NT2/D1 (cell line): ENCODE results near the gene CEMP1.
"Not testable (repeated sequence)": the region's sequence is repeated elsewhere in the genome, so short reads cannot be mapped to it uniquely, and the experiment has no call there.

Experiments
- DNase-seq: peaks from one replicate; pipeline ENCODE4 v3.0.0-alpha.2; 2011; ENCODE audit warnings: low read depth, low spot score
- H3K27me3 ChIP-seq: 2 replicates; pipeline ENCODE4 v1.6.0; 2011; ENCODE audit warnings: mild to moderate bottlenecking; ENCODE audit not compliant: insufficient read length, insufficient read depth
- H3K36me3 ChIP-seq: 2 replicates; pipeline ENCODE4 v1.6.1; 2011; ENCODE audit warnings: mild to moderate bottlenecking, low read length, mixed read lengths; ENCODE audit not compliant: insufficient read depth, insufficient read length
- H3K4me1 ChIP-seq: 2 replicates; pipeline ENCODE4 v1.5.1; 2011; ENCODE audit not compliant: insufficient read depth, insufficient read length
- H3K4me3 ChIP-seq: 2 replicates; pipeline ENCODE4 v1.5.1; 2011; ENCODE audit warnings: low read depth; ENCODE audit not compliant: insufficient read length
- H3K9ac ChIP-seq: 2 replicates; pipeline ENCODE4 v1.6.0; 2011; ENCODE audit warnings: low read depth; ENCODE audit not compliant: insufficient read length
- H3K9me3 ChIP-seq: 2 replicates; pipeline ENCODE4 v1.5.1; 2011; ENCODE audit warnings: mild to moderate bottlenecking, low read length; ENCODE audit not compliant: insufficient read depth
- SUZ12 ChIP-seq: IDR thresholded peaks from 2 replicates; pipeline ENCODE4 v1.6.1; 2011; ENCODE audit not compliant: insufficient read length, insufficient read depth; ENCODE audit errors: extremely low read depth
- YY1 ChIP-seq: IDR thresholded peaks from 2 replicates; pipeline ENCODE4 v1.6.1; 2011; ENCODE audit not compliant: insufficient read length, insufficient read depth
- ZNF274 ChIP-seq: IDR thresholded peaks from 2 replicates; pipeline ENCODE4 v1.6.1; 2011; ENCODE audit warnings: mild to moderate bottlenecking, low read depth, low read length

The CEMP1 gene

GRCh38 chr16:2531371-2531695, at the start of gene CEMP1:
Gene CEMP1 (minus strand): TSS chr16:2531408. CDS start chr16:2531073, 335 bp downstream.
- H3K9ac ChIP-seq = peak within 1 kb of the TSS; percentile 85
- no peak for DNase-seq
- no peaks in the 10 kb centered on the region for H3K9me3 ChIP-seq
- peak within 1 kb of the TSS; percentile 63 for H3K4me3 ChIP-seq
- H3K27me3 ChIP-seq = no peaks in the 10 kb centered on the region
- peaks cover 21% of the 10 kb centered on the region for H3K4me1 ChIP-seq
- peaks cover 46% of the 10 kb centered on the region for H3K36me3 ChIP-seq
- TF ChIP-seq ZNF274 (no peak), YY1 (no peak), SUZ12 (no peak)

GRCh38 chr16:2580818-2581217, 49.6 kb upstream of the CEMP1 start:
- H3K9me3 ChIP-seq, H3K4me1 ChIP-seq, H3K9ac ChIP-seq, H3K27me3 ChIP-seq, H3K4me3 ChIP-seq, DNase-seq: not testable (repeated sequence)
- peaks cover 14% of the 10 kb centered on the region for H3K36me3 ChIP-seq

DNA sequence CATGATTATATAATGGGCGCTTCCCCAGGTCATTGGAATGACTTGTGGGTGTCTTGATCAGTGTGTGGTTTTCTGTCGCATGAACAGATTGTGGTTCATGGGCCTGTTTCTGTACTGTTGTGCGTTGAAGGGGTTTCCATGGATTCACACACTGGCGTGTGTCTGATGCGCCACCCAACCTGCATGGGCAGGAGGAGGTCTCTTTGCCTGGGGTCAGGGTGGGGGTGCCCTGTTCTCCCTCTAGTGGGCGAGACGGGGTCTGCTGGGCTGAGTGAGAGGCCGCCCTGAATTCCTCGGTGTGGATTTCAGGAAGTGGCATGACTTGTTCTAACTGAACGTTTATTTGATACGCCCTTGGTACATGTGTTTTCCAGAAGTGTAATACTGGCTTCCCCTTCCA, 48.9 kb upstream of the CEMP1 start:
- not testable (repeated sequence) for H3K9me3 ChIP-seq, H3K27me3 ChIP-seq, H3K4me1 ChIP-seq, H3K9ac ChIP-seq, DNase-seq, H3K4me3 ChIP-seq, H3K36me3 ChIP-seq

- H3K36me3 ChIP-seq, H3K9me3 ChIP-seq, H3K4me1 ChIP-seq, H3K4me3 ChIP-seq, H3K9ac ChIP-seq, DNase-seq, H3K27me3 ChIP-seq: not testable (repeated sequence)
Observed at GRCh38 chr16:2578905-2579304, 47.7 kb upstream of the CEMP1 start.

GRCh38 chr16:2577044-2577443, 45.8 kb upstream of the CEMP1 start:
- DNase-seq, H3K4me3 ChIP-seq, H3K36me3 ChIP-seq, H3K9ac ChIP-seq, H3K4me1 ChIP-seq, H3K9me3 ChIP-seq, H3K27me3 ChIP-seq: not testable (repeated sequence)

DNA sequence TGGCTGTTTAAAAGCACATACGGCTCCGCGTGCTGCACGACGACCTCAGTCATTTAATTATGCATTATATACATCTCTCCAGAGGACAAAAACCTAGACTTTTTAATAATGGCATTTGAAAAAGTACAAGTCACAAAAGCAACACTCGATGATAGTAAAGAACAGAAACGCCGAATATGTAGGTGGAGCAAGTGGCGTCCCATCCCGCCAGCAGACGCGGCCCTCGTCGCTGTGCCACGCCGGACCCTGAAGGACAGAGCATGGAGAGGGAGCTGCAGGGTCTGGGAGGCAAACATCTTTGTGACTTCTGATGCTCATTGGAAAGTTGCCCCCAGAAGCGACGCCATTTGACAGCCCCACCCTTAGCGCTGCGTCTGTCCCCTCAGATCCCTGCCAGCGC, 44.6 kb upstream of the CEMP1 start:
- H3K4me1 ChIP-seq, H3K36me3 ChIP-seq, H3K9ac ChIP-seq, DNase-seq, H3K9me3 ChIP-seq, H3K27me3 ChIP-seq, H3K4me3 ChIP-seq: not testable (repeated sequence)

GRCh38 chr16:2572704-2573103, 41.5 kb upstream of the CEMP1 start:
- DNase-seq, H3K9ac ChIP-seq, H3K4me3 ChIP-seq, H3K4me1 ChIP-seq, H3K36me3 ChIP-seq, H3K27me3 ChIP-seq, H3K9me3 ChIP-seq: not testable (repeated sequence)

DNA sequence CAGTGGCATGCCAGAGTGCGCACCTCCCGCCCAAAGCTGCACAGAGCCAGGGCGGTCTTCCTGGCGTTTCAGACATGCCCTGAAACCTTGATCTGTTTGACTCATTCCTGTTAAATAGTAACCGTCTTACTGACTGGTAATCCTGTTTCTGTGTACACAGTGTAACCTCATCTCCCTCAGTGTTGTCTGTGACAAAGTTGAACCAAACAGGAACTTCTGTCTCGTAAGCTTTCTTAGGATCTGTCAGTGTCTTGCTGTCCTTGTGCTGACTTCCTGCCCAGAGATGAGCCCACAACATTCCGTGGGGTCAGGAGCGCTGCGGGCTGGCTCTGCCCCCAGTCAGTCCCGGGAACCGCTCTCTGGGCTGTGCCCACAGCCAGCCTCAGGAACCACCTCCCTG, 37.4 kb upstream of the CEMP1 start:
- H3K9ac ChIP-seq, H3K36me3 ChIP-seq, H3K4me3 ChIP-seq: not testable (repeated sequence)

DNA sequence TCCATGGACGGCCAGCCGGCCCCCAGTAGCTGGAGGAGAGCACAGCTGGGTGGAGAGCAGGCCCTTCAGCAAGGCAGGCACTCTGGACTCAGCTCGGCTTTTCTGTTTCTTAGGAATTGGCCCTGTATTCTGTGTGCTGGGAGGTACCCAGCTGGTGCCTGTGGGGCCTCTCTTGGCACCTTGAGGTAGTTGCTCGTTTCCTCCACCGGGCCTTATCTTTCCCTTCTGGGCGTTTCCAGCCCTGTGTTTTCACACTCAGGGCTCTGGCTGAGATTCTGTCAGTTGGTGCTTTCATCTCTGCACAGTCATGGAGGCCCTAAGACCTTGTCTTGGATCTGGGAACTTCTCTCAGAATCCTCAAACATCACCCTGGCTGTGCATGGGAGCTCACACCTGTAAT, 36.3 kb upstream of the CEMP1 start:
- H3K4me1 ChIP-seq, H3K4me3 ChIP-seq, H3K27me3 ChIP-seq, H3K9ac ChIP-seq, H3K36me3 ChIP-seq, H3K9me3 ChIP-seq, DNase-seq: not testable (repeated sequence)

More for the DNA sequence above, 37.4 kb upstream of the CEMP1 start:
- not testable (repeated sequence) for H3K4me1 ChIP-seq, H3K27me3 ChIP-seq, DNase-seq, H3K9me3 ChIP-seq

- not testable (repeated sequence) for H3K27me3 ChIP-seq, H3K4me3 ChIP-seq, H3K9ac ChIP-seq, DNase-seq, H3K4me1 ChIP-seq, H3K36me3 ChIP-seq, H3K9me3 ChIP-seq
Observed at GRCh38 chr16:2560798-2561133, 29.6 kb upstream of the CEMP1 start.

DNA sequence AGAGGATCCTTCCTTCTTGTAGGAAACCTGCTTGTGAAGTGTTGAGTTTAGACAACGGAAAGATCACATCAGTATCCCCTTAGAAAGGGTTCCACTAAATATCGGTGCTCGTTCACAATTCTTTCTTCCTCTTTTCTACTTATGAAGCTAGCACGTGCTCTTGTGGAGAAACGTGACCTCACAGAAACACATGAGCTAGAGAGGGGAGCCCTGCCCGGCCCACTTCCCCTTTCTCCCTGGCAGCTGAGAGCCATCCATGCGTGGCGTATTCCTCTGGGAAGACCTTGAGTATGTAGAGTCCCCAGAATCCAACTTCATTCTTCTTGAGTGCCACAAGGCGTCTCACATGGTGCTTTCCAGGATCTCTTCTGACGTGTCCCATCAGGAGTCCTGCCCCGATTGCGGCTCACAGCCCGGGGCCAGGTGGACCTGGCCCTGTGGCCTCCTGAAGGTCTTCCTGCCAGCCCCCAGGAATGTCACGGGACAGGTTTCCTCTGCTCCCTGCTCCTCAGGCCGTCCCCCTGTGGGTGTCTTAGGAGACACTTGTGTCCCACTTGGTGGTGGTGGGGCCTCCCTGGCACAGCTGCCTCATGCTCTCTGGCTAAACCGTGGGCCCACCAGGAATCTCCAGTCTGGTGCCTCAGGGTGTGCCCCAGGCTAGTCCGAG, 29.1 kb upstream of the CEMP1 start:
- H3K27me3 ChIP-seq, H3K9me3 ChIP-seq, H3K9ac ChIP-seq, H3K4me1 ChIP-seq, H3K36me3 ChIP-seq, DNase-seq, H3K4me3 ChIP-seq: not testable (repeated sequence)

- H3K36me3 ChIP-seq, H3K27me3 ChIP-seq, DNase-seq, H3K9ac ChIP-seq, H3K4me1 ChIP-seq, H3K4me3 ChIP-seq, H3K9me3 ChIP-seq: not testable (repeated sequence)
Observed at GRCh38 chr16:2557150-2557549, 25.9 kb upstream of the CEMP1 start.
